Measurements from ENCODE around the gene ONECUT1. TPM values are rescaled to one million over a fixed set of nuclear protein-coding genes. Genes with fewer than 3 reads are reported as not detected.

The ONECUT1 gene
- total and polyA plus RNA-seq, 2 of the 8 experiments (the other 6 are each of a cell fraction or from before 2014, with no cell fraction given): 0.65 to 6.4 TPM

GRCh38 chr15:52795464-52796227, 5.5 kb upstream of the ONECUT1 start (continued):
- TF ChIP-seq SIX5 (IDR thresholded peaks at IDR 0.05; ENCODE audit: low read depth, low read length) (no peak), POLR2A (IDR thresholded peaks at IDR 0.05; ENCODE audit: control extremely low read depth in 1 of 2, low read depth in 2 of 2, low read length in 2 of 2) (no peak), SIRT6 (IDR thresholded peaks at IDR 0.05; ENCODE audit: low read length) (no peak), HDAC2 (IDR thresholded peaks at IDR 0.05; ENCODE audit: borderline replicate concordance in 1 of 2, low read depth in 2 of 2, low read length in 2 of 2) (no peak), ASH2L (IDR thresholded peaks at IDR 0.05; ENCODE audit: low read length) (no peak)
